ENCODE measurements around the gene MRPL40. TPM values are rescaled to one million over a fixed set of nuclear protein-coding genes. Genes with fewer than 3 reads are reported as not detected.

Gene MRPL40
- total RNA-seq, 1 experiment from 2014 or later = 40.1 TPM

GRCh38 chr22:19480173-19480568, 47.8 kb downstream of the MRPL40 start (continued):
- no peak for TF ChIP-seq ATF3 (IDR thresholded peaks at IDR 0.05)
- no peak for TF ChIP-seq POLR2A (IDR thresholded peaks at IDR 0.05; ENCODE audit: borderline replicate concordance, extremely low read depth, insufficient read depth, insufficient read length)
- no peak for TF ChIP-seq ELF1 (IDR thresholded peaks at IDR 0.05; ENCODE audit: borderline replicate concordance, low read depth)
- TF ChIP-seq CBX3 (IDR thresholded peaks at IDR 0.05; ENCODE audit: low read depth) = no peak

- H3K36me3 ChIP-seq (ENCODE audit: control insufficient read depth in 1 of 2, insufficient read depth in 2 of 2, low read length in 2 of 2) = peaks cover 14 to 40% of the 10 kb centered on the region in 2 experiments
- no peak for DNase-seq (ENCODE audit: low read depth, low spot score)
- peaks cover 14 to 23% of the 10 kb centered on the region in 2 experiments; a peak in 3 of 4 replicates for H3K4me1 ChIP-seq (ENCODE audit: control insufficient read depth in 1 of 2, insufficient read depth in 2 of 2, low read length in 2 of 2)
- H3K27ac ChIP-seq (ENCODE audit: low read depth, low read length) = no peak overlapping the region
- H3K9ac ChIP-seq (ENCODE audit: low read length) = peak overlapping the region; percentile 93
- H3K4me2 ChIP-seq (ENCODE audit: low read length) = peak overlapping the region; percentile 81
- no peaks in the 10 kb centered on the region for H3K27me3 ChIP-seq (ENCODE audit: insufficient read depth, low read length)
- no peaks in the 10 kb centered on the region for H3K9me3 ChIP-seq (ENCODE audit: control insufficient read depth in 1 of 2, insufficient read depth in 1 of 2, low read depth in 1 of 2, low read length in 2 of 2)
- RAD21 ChIA-PET (ENCODE audit: low non-redundant PET in 1 of 2, low total read pairs in 2 of 2, uncharacterized antibody in 2 of 2, unreplicated experiment in 2 of 2) = no interaction called here
- ATAC-seq = no peak
- H3K79me2 ChIP-seq (ENCODE audit: insufficient read depth, low read length) = peaks cover 77% of the 10 kb centered on the region
- peaks cover 5% of the 10 kb centered on the region; the same call in 1 of the 2 replicates for H4K20me1 ChIP-seq (ENCODE audit: insufficient read depth)
- CTCF ChIA-PET = interaction anchor here (2.6 kb wide), 1 partner anchor 9 kb away, joined by 8 read pairs; no protein-coding TSS in a partner anchor
- TF ChIP-seq JUND (IDR thresholded peaks at IDR 0.05) = no peak
- no peak for TF ChIP-seq MAX (IDR thresholded peaks at IDR 0.05)
- no peak for TF ChIP-seq ZBTB33 (IDR thresholded peaks at IDR 0.05; ENCODE audit: extremely low read depth, insufficient replicate concordance, low read length)
- TF ChIP-seq POLR2AphosphoS5 (IDR thresholded peaks at IDR 0.05; ENCODE audit: low read depth, low read length) = no peak
- TF ChIP-seq TCF7L2 (IDR thresholded peaks at IDR 0.05; ENCODE audit: borderline replicate concordance, extremely low read depth, insufficient read depth, insufficient read length) = no peak
- no peak for TF ChIP-seq ZNF274 (IDR thresholded peaks at IDR 0.05; ENCODE audit: low read depth, low read length)
- TF ChIP-seq FOSL1 (IDR thresholded peaks at IDR 0.05; ENCODE audit: low read depth) = no peak
- TF ChIP-seq EGR1 (IDR thresholded peaks at IDR 0.05; ENCODE audit: low read depth) = no peak
- TF ChIP-seq CTCF (IDR thresholded peaks at IDR 0.05 in 2 of 3, conservative IDR thresholded peaks at IDR 0.05 in 1 of 3; ENCODE audit: borderline replicate concordance in 1 of 3, insufficient read depth in 1 of 3, low read depth in 2 of 3, low read length in 2 of 3) = no peak
- no peak for TF ChIP-seq SIN3A (IDR thresholded peaks at IDR 0.05; ENCODE audit: low read depth)
- POLR2A ChIA-PET = interaction anchor here (1.6 kb wide), 1 partner anchor 74 kb away, joined by 3 read pairs; no protein-coding TSS in a partner anchor
- H2AFZ ChIP-seq (ENCODE audit: low read depth, low read length, poor library complexity, severe bottlenecking) = no peak overlapping the region
- H3K4me3 ChIP-seq (replicated peaks in 1 of 2; ENCODE audit: low read depth in 1 of 2, low read length in 2 of 2) = peak overlapping the region; percentile 80 to 91
- BruUV-seq (replicated peaks) = no TSS peak
- no peaks in the 10 kb centered on the region for H3K9me2 ChIP-seq (ENCODE audit: insufficient read depth)
- intact Hi-C loops (cut with micrococcal nuclease) = no loop called here
These were observed 48.4 kb downstream of the MRPL40 start for GRCh38 chr22:19480789-19481188.
